ENCODE measurements around the gene LCN15. TPM values are rescaled to one million over a fixed set of nuclear protein-coding genes. Genes with fewer than 3 reads are reported as not detected.

Gene LCN15
- total and polyA plus RNA-seq, 2 experiments from 2014 or later = 0.76 to 0.90 TPM

DNA sequence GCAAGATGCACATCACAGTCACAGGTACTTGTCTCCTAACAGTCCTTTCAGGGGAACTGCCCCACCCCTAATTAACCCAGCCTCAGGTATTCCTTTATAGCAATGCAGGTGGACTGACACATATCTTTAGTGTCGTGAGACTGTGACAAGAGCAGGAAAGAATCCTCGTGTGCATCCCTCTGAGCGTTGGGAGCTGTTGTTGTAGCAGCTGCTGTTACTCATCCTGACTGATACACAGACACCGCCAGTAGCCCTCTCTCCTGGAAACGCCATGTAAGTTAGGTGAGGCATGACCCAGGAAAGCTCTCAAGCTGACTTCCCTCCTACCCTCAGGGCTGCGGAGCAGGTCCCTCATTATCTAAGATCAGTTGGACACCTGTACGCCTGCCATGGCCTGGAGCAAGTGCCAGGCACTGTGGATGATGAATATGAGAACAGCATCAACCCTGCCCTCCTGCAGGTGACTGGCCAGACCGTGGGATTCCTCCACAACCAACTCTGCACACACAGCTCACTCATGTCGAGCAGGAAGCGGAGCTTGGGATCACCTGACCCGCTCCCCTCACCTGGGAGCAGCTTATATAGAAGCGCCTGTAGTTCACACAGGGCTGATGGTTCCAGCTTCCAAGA lies 10.2 kb upstream of the LCN15 start (continued):
- TF ChIP-seq, protein P1, sequence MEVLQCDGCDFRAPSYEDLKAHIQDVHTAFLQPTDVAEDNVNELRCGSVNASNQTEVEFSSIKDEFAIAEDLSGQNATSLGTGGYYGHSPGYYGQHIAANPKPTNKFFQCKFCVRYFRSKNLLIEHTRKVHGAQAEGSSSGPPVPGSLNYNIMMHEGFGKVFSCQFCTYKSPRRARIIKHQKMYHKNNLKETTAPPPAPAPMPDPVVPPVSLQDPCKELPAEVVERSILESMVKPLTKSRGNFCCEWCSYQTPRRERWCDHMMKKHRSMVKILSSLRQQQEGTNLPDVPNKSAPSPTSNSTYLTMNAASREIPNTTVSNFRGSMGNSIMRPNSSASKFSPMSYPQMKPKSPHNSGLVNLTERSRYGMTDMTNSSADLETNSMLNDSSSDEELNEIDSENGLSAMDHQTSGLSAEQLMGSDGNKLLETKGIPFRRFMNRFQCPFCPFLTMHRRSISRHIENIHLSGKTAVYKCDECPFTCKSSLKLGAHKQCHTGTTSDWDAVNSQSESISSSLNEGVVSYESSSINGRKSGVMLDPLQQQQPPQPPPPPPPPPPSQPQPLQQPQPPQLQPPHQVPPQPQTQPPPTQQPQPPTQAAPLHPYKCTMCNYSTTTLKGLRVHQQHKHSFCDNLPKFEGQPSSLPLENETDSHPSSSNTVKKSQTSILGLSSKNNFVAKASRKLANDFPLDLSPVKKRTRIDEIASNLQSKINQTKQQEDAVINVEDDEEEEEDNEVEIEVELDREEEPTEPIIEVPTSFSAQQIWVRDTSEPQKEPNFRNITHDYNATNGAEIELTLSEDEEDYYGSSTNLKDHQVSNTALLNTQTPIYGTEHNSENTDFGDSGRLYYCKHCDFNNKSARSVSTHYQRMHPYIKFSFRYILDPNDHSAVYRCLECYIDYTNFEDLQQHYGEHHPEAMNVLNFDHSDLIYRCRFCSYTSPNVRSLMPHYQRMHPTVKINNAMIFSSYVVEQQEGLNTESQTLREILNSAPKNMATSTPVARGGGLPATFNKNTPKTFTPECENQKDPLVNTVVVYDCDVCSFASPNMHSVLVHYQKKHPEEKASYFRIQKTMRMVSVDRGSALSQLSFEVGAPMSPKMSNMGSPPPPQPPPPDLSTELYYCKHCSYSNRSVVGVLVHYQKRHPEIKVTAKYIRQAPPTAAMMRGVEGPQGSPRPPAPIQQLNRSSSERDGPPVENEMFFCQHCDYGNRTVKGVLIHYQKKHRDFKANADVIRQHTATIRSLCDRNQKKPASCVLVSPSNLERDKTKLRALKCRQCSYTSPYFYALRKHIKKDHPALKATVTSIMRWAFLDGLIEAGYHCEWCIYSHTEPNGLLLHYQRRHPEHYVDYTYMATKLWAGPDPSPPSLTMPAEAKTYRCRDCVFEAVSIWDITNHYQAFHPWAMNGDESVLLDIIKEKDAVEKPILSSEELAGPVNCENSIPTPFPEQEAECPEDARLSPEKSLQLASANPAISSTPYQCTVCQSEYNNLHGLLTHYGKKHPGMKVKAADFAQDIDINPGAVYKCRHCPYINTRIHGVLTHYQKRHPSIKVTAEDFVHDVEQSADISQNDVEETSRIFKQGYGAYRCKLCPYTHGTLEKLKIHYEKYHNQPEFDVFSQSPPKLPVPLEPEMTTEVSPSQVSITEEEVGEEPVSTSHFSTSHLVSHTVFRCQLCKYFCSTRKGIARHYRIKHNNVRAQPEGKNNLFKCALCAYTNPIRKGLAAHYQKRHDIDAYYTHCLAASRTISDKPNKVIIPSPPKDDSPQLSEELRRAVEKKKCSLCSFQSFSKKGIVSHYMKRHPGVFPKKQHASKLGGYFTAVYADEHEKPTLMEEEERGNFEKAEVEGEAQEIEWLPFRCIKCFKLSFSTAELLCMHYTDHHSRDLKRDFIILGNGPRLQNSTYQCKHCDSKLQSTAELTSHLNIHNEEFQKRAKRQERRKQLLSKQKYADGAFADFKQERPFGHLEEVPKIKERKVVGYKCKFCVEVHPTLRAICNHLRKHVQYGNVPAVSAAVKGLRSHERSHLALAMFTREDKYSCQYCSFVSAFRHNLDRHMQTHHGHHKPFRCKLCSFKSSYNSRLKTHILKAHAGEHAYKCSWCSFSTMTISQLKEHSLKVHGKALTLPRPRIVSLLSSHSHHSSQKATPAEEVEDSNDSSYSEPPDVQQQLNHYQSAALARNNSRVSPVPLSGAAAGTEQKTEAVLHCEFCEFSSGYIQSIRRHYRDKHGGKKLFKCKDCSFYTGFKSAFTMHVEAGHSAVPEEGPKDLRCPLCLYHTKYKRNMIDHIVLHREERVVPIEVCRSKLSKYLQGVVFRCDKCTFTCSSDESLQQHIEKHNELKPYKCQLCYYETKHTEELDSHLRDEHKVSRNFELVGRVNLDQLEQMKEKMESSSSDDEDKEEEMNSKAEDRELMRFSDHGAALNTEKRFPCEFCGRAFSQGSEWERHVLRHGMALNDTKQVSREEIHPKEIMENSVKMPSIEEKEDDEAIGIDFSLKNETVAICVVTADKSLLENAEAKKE (CRISPR knock-in tag; IDR thresholded peaks at IDR 0.05) = no peak

GRCh38 chr9:136773386-136774044 lies 9.2 kb upstream of the LCN15 start:
- H3K4me3 Mint-ChIP-seq = no peak overlapping the region
- Histone ChIP-seq H2AFZ (peak overlapping the region; percentile 97), H3K4me3 (no peak overlapping the region), H3K79me2 (replicated peaks; ENCODE audit: insufficient read depth) (no peaks in the 10 kb centered on the region), H3K4me1 (ENCODE audit: insufficient read depth) (no peaks in the 10 kb centered on the region), H3K36me3 (ENCODE audit: insufficient read depth) (no peaks in the 10 kb centered on the region; the same call in 1 of the 2 replicates), H3K27ac (ENCODE audit: low read depth) (no peak overlapping the region), H3K9me2 (ENCODE audit: insufficient read depth) (0 out of 2 replicates have a peak, but pooled peaks cover 4% of the 10 kb centered on the region), H3K4me2 (no peak overlapping the region), H4K20me1 (replicated peaks; ENCODE audit: insufficient read depth) (no peaks in the 10 kb centered on the region), H3K27me3 (ENCODE audit: insufficient read depth) (no peaks in the 10 kb centered on the region), H3F3A (replicated peaks; ENCODE audit: low read depth) (0 out of 2 replicates have a peak, but pooled peaks cover 7% of the 10 kb centered on the region)
- peaks cover 14% of the 10 kb centered on the region for H3K36me3 Mint-ChIP-seq (ENCODE audit: low read depth)
- ATAC-seq (peak; percentile 90), DNase-seq (ENCODE audit: low spot score) (peak; percentile 89)
- H3K27me3 Mint-ChIP-seq (ENCODE audit: insufficient read depth, low read depth, poor library complexity) = peaks cover 20% of the 10 kb centered on the region
- peaks cover 12% of the 10 kb centered on the region for H3K4me1 Mint-ChIP-seq
- peaks cover 21% of the 10 kb centered on the region for H3K9me3 Mint-ChIP-seq
- H3K27ac Mint-ChIP-seq = no peak overlapping the region; the same call in 1 of the 2 replicates
- TF ChIP-seq POLR2AphosphoS5 (IDR thresholded peaks at IDR 0.05; ENCODE audit: low read depth) (0 out of 2 replicates have a peak, but pooled peaks have one; percentile 31), ETS1 (IDR thresholded peaks at IDR 0.05) (peak; percentile 85), EZH2 (IDR thresholded peaks at IDR 0.05; ENCODE audit: low read depth, unreplicated experiment) (no peak), JUNB (IDR thresholded peaks at IDR 0.05; ENCODE audit: unreplicated experiment) (no peak), NANOG (IDR thresholded peaks at IDR 0.05; ENCODE audit: borderline replicate concordance) (no peak)
- TF ChIP-seq, protein P1 (CRISPR knock-in tag; IDR thresholded peaks at IDR 0.05) = no peak
